ENCODE measurements around the gene ASB17. TPM values are rescaled to one million over a fixed set of nuclear protein-coding genes. Genes with fewer than 3 reads are reported as not detected.
A peak's percentile ranks its signal among the peaks of the same experiment; 100 is the strongest.
"Not testable (repeated sequence)": the region's sequence is repeated elsewhere in the genome, so short reads cannot be mapped to it uniquely, and the experiment has no call there.

The ASB17 gene
- total and polyA plus RNA-seq, 10 of the 15 experiments (the other 5 are each of a cell fraction or from before 2014, with no cell fraction given): 0.05 TPM; not detected in 9

DNA sequence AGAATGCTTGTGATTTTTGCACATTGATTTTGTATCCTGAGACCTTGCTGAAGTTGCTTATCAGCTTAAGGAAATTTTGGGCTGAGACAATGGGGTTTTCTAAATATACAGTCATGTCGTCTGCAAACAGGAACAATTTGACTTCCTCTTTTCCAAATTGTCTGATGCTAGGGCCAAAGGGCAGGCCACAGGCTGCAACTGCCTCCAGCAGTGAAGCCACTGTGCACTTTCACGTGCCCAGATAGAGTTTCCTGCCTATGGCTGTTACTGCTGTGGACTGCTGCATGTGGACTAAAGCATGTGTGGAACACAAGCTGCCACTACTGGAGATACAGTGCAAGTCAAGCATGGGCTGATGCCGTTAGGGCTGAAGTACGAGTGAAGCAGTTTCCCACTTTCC lies 10.8 kb upstream of the ASB17 start:
- WGBS (ENCODE audit: insufficient coverage, insufficient replicate concordance, low lambda C conversion rate, missing lambda C conversion rate): 35% methylated on average over 4 of the region's 4 CpGs
- H4K20me1 ChIP-seq (ENCODE audit: control insufficient read depth, insufficient read depth); H3K27ac ChIP-seq (ENCODE audit: control insufficient read depth, insufficient read depth); H3K27me3 ChIP-seq (replicated peaks in 1 of 2; ENCODE audit: control insufficient read depth in 2 of 2, insufficient read depth in 2 of 2, low read length in 1 of 2); H3K4me2 ChIP-seq (ENCODE audit: control insufficient read depth, insufficient read depth); FAIRE-seq; H3K9ac ChIP-seq (ENCODE audit: control insufficient read depth, insufficient read depth, low read length); H3K36me3 ChIP-seq (ENCODE audit: control insufficient read depth in 2 of 2, insufficient read depth in 2 of 2, low read length in 1 of 2); H3K4me1 ChIP-seq (ENCODE audit: control insufficient read depth, insufficient read depth, low read length); SMC1A ChIA-PET (ENCODE audit: uncharacterized antibody, unreplicated experiment); intact Hi-C loops (cut with micrococcal nuclease; ENCODE audit: unreplicated experiment); H3K9me3 ChIP-seq (replicated peaks; ENCODE audit: control insufficient read depth, insufficient read depth, low read length); H3K79me2 ChIP-seq (ENCODE audit: control insufficient read depth, insufficient read depth, low read length); in situ Hi-C loops (cut with MboI); DNase-seq (ENCODE audit: low read depth, low spot score); H3K4me3 ChIP-seq; BruUV-seq (replicated peaks); CTCF ChIA-PET; H2AFZ ChIP-seq (ENCODE audit: control insufficient read depth, low read depth, low read length): not testable (repeated sequence)
- TF ChIP-seq IKZF2 (IDR thresholded peaks at IDR 0.05) (peak in 1 of 2 experiments; percentile 20; a peak in 1 of 4 replicates), SPI1 (IDR thresholded peaks at IDR 0.05; ENCODE audit: borderline replicate concordance, insufficient read depth, low read depth, low read length) (peak; percentile 65), NR2F1 (conservative IDR thresholded peaks at IDR 0.05) (peak; percentile 84), BHLHE40 (IDR thresholded peaks at IDR 0.05; ENCODE audit: borderline replicate concordance in 1 of 2, low read depth in 2 of 2, low read length in 1 of 2) (peak; percentile 17 to 90; a peak in 2 of 4 replicates)
- ATAC-seq: peak; percentile 86
- ChIA-PET POLR2A (interaction anchor here (1.1 kb wide), 1 partner anchor 39 kb away, joined by 3 read pairs; no protein-coding TSS in a partner anchor), RAD21 (ENCODE audit: unreplicated experiment) (interaction anchor here (1.5 kb wide), 1 partner anchor 43 kb away, joined by 3 read pairs; no protein-coding TSS in a partner anchor)

DNA sequence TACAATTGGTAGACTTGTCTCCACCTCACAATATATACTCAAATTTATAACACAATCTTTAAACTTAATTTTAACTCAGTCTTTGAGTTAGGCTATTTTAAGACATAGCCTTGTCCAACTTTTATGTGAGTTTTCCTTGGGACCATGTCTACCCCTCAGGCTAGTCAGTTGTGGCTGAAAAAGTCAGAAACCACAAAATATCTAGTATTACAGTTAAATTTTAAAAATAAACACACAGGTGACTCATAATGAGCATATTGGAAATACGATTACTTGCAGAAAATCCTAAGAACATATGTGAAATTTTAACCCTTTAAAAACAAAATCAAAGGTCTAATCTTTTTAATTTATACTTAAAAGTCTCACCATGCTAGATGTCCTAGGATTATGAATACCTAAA lies 4.8 kb upstream of the ASB17 start:
- CTCF ChIA-PET: interaction anchor here (1.2 kb wide), 1 partner anchor 28 kb away, joined by 5 read pairs; no protein-coding TSS in a partner anchor
- TF ChIP-seq CBFB (IDR thresholded peaks at IDR 0.05; ENCODE audit: low read depth): peak; percentile 67; the same call in 1 of the 2 replicates
- TF ChIP-seq PAX8 (IDR thresholded peaks at IDR 0.05): no peak
- TF ChIP-seq ZBED1 (IDR thresholded peaks at IDR 0.05; ENCODE audit: borderline replicate concordance): 0 out of 2 replicates have a peak, but pooled peaks have one; percentile 33
- TF ChIP-seq RUNX3 (IDR thresholded peaks at IDR 0.05; ENCODE audit: low read length): peak; percentile 88
- no peak for TF ChIP-seq RAD51 (IDR thresholded peaks at IDR 0.05)
- no peak for TF ChIP-seq KDM1A (IDR thresholded peaks at IDR 0.05; ENCODE audit: borderline replicate concordance)
- TF ChIP-seq IRF5 (IDR thresholded peaks at IDR 0.05; ENCODE audit: borderline replicate concordance): no peak
- peak; percentile 74; the same call in 1 of the 2 replicates for TF ChIP-seq FOXM1 (IDR thresholded peaks at IDR 0.05; ENCODE audit: low read depth, low read length)
- 0 out of 2 replicates have a peak, but pooled peaks have one; percentile 10 for TF ChIP-seq CREM (IDR thresholded peaks at IDR 0.05; ENCODE audit: low read depth)
- no peak for TF ChIP-seq MTA3 (IDR thresholded peaks at IDR 0.05; ENCODE audit: borderline replicate concordance, low read length)
- peak; percentile 52; the same call in 1 of the 2 replicates for TF ChIP-seq MEF2A (IDR thresholded peaks at IDR 0.05; ENCODE audit: insufficient read depth, low read depth, low read length)
- peak; percentile 45; the same call in 1 of the 2 replicates for TF ChIP-seq EED (IDR thresholded peaks at IDR 0.05; ENCODE audit: low read depth)
- TF ChIP-seq ATF3 (IDR thresholded peaks at IDR 0.05; ENCODE audit: borderline replicate concordance, extremely low read depth, low read depth, low read length): no peak
- TF ChIP-seq JUNB (IDR thresholded peaks at IDR 0.05): peak; percentile 90

More for the DNA sequence above, 4.8 kb upstream of the ASB17 start:
- H3K27ac ChIP-seq (ENCODE audit: control insufficient read depth, insufficient read depth): no peak overlapping the region
- intact Hi-C loops (cut with micrococcal nuclease; ENCODE audit: unreplicated experiment): loop anchor here (5.0 kb wide), 1 partner anchor 45 kb away; no protein-coding TSS in a partner anchor
- no peak overlapping the region for H3K4me2 ChIP-seq (ENCODE audit: control insufficient read depth, insufficient read depth)
- no peaks in the 10 kb centered on the region for H3K36me3 ChIP-seq (ENCODE audit: control insufficient read depth in 2 of 2, insufficient read depth in 2 of 2, low read length in 1 of 2)
- H3K9ac ChIP-seq (ENCODE audit: control insufficient read depth, insufficient read depth, low read length): no peak overlapping the region
- WGBS (ENCODE audit: insufficient coverage, insufficient replicate concordance, low lambda C conversion rate, missing lambda C conversion rate): 0% methylated on average over 1 of the region's 1 CpG
- no peak overlapping the region for H2AFZ ChIP-seq (ENCODE audit: control insufficient read depth, low read depth, low read length)
- H4K20me1 ChIP-seq (ENCODE audit: control insufficient read depth, insufficient read depth): no peaks in the 10 kb centered on the region
- no peak for DNase-seq (ENCODE audit: low read depth, low spot score)
- ChIA-PET RAD21 (ENCODE audit: unreplicated experiment) (interaction anchor here (1.4 kb wide), 1 partner anchor 43 kb away, joined by 3 read pairs; no protein-coding TSS in a partner anchor), SMC1A (ENCODE audit: uncharacterized antibody, unreplicated experiment) (interaction anchor here (0.6 to 1.5 kb wide), 4 partner anchors 10 to 44 kb away, joined by 3 to 5 read pairs (median 4); no protein-coding TSS in a partner anchor), POLR2A (interaction anchor here (0.6 to 1.0 kb wide), 2 partner anchors 14 to 39 kb away, joined by 3 read pairs; no protein-coding TSS in a partner anchor)
- H3K4me3 ChIP-seq: no peak overlapping the region
- peak; percentile 62 for ATAC-seq
- no peaks in the 10 kb centered on the region for H3K9me3 ChIP-seq (replicated peaks; ENCODE audit: control insufficient read depth, insufficient read depth, low read length)
- no peaks in the 10 kb centered on the region for H3K27me3 ChIP-seq (replicated peaks in 1 of 2; ENCODE audit: control insufficient read depth in 2 of 2, insufficient read depth in 2 of 2, low read length in 1 of 2)
- no peaks in the 10 kb centered on the region for H3K4me1 ChIP-seq (ENCODE audit: control insufficient read depth, insufficient read depth, low read length)
- in situ Hi-C loops (cut with MboI): no loop called here
- no TSS peak for BruUV-seq (replicated peaks)
- FAIRE-seq: no peak
- H3K79me2 ChIP-seq (ENCODE audit: control insufficient read depth, insufficient read depth, low read length): no peaks in the 10 kb centered on the region

Measured in GM12878 (cell line).